Skeletal muscle tissue (tissue), 4 donors: ENCODE results near the gene GSG1L. TPM values are rescaled to one million over a fixed set of nuclear protein-coding genes. Genes with fewer than 3 reads are reported as not detected.
A peak's percentile ranks its signal among the peaks of the same experiment; 100 is the strongest.

Source experiments
- H3K27ac ChIP-seq: one replicate; pipeline ENCODE4 v1.7.0; 2013; ENCODE audit warnings: mild to moderate bottlenecking, low read depth, low read length, inconsistent platforms
- H3K27me3 ChIP-seq, 3 donors: one replicate each; pipeline ENCODE4 v1.7.0; 2013; ENCODE audit warnings: low read length in 3 of 3; ENCODE audit not compliant: control insufficient read depth in 3 of 3, insufficient read depth in 3 of 3
- H3K36me3 ChIP-seq, 3 donors: one replicate each; pipeline ENCODE4 v1.7.0; 2013; ENCODE audit warnings: low read length in 3 of 3; ENCODE audit not compliant: control insufficient read depth in 3 of 3, insufficient read depth in 3 of 3
- H3K4me1 ChIP-seq, 3 donors: one replicate each; pipeline ENCODE4 v1.7.0; 2013; ENCODE audit warnings: low read length in 3 of 3, mild to moderate bottlenecking in 3 of 3; ENCODE audit not compliant: control insufficient read depth in 3 of 3, insufficient read depth in 3 of 3
- H3K4me3 ChIP-seq, 3 donors: one replicate each; pipeline ENCODE4 v1.7.0; 2013; ENCODE audit warnings: low read length in 3 of 3
- H3K9ac ChIP-seq, 3 donors: one replicate each; pipeline ENCODE4 v1.7.0; 2013; ENCODE audit warnings: low read length in 3 of 3, mild to moderate bottlenecking in 3 of 3, moderate library complexity in 2 of 3, low read depth in 1 of 3
- H3K9me3 ChIP-seq, 3 donors: one replicate each; pipeline ENCODE4 v1.7.0; 2013; ENCODE audit warnings: low read length in 3 of 3; ENCODE audit not compliant: control insufficient read depth in 3 of 3
- total RNA-seq: library from RNA; depleted of rRNA; stranded (reverse); fragments of >200 nt; gene quantifications from one replicate; pipeline ENCODE4 v1.2.3, GENCODE V29; 2014
- donor health status: Osteomylitis.

The GSG1L gene
- total RNA-seq: 2.1 TPM

DNA sequence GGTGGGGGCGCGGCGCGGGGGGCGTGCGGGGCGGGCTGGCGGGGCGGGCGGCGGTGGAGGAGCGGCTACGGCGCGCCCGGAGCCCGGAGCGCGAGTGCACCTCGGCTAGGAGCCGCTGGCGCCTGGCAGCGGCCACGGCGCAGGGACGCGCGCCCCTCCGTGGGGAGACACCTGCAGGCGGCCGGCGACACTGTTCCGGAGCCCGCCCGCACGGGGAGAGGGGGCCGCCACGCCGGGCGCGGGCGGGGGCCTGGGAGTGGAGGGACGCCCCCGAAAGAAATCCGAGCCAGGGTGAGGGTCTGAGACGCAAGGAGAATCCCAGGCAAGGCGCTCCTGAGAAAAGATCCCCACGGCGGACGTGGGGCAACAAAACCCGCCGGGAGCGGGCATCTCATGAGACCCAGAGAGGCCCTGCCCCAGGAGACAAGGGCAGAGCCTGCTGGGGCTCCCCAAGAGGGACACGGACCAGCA is at the start of gene GSG1L:
Gene GSG1L, minus strand, starts transcription at position 124 of the 471 bp plus-strand sequence. CDS start 290 bp downstream, outside the sequence.
- Histone ChIP-seq H3K27ac (no peak within 1 kb of the TSS), H3K27me3 (peaks cover 32 to 53% (median 49%) of the 10 kb centered on the region in 3 donors), H3K4me3 (peak within 1 kb of the TSS in 2 of 3 donors; percentile 36 to 41), H3K9ac (peak within 1 kb of the TSS in 1 of 3 donors; percentile 33), H3K4me1 (peaks cover 11 to 12% (median 12%) of the 10 kb centered on the region in 3 donors), H3K36me3 (no peaks in the 10 kb centered on the region), H3K9me3 (no peaks in the 10 kb centered on the region)

DNA sequence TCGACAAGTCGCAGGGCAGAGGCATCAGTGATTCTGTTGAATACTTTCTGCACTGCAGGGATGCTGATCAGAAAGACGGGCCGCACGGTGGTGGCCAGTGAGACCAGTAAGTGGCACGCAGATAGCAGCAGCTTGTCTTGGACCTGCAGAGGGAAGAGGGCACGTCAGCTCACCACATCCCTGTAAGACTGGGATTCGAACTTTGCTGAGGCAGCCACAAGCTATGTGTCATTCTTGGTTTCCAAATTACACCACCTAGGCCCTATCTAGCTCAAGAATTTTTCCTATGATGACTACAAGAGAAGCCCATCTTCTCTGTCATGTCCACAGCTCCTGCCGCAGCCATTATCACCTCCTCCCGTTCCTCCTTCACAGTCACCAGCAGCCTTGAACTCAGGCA is 49.4 kb upstream of the GSG1L start:
- no peak overlapping the region for H3K9ac ChIP-seq
- no peaks in the 10 kb centered on the region for H3K9me3 ChIP-seq
- H3K36me3 ChIP-seq: peaks cover 51 to 73% (median 65%) of the 10 kb centered on the region in 3 donors
- no peak overlapping the region for H3K27ac ChIP-seq
- H3K4me1 ChIP-seq: peaks cover 0 to 4% (median 0%) of the 10 kb centered on the region in 3 donors
- no peaks in the 10 kb centered on the region for H3K27me3 ChIP-seq
- no peak overlapping the region for H3K4me3 ChIP-seq

DNA sequence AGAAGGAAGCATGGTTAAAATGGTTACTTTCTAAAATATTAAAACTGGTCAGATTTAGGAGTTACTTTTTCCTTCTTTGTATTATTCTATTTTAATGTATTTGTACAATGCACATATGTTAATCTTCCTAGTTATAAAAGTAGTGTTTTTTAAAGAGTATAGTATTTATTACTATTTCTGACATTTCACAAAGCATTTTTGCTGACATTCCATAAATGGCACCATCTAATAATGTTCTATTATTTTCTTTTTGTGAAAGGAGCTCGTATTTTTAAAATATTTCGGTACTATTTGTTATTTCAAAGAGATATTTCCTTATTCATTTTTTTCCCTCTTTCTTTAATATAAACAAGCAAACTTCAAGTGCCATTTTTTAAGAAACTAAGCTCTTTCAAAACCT is 47.5 kb upstream of the GSG1L start:
- Histone ChIP-seq H3K4me1 (peaks cover 0 to 4% (median 0%) of the 10 kb centered on the region in 3 donors), H3K4me3 (no peak overlapping the region), H3K36me3 (peaks cover 53 to 74% (median 69%) of the 10 kb centered on the region in 3 donors), H3K27ac (no peak overlapping the region), H3K9ac (no peak overlapping the region), H3K27me3 (no peaks in the 10 kb centered on the region), H3K9me3 (no peaks in the 10 kb centered on the region)

DNA sequence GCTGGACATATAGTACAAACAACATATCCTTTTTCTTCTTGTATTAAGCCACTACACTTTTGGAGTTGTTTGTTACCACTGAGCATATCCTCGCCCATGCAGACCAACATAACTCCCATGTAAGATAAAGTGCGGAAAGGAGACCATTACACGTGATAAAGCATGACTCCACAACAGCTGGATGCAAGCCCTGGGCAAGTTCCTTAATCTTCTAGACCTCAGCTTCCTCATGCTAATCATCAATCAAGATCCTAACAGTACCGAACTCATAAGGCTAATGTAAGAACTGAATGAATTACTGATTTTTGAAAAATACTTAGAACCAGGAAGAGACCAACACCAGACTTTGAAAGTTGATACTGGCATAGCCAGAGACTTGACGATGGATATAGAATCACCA is 47.0 kb upstream of the GSG1L start:
- Histone ChIP-seq H3K27ac (no peak overlapping the region), H3K4me3 (no peak overlapping the region), H3K27me3 (no peaks in the 10 kb centered on the region), H3K9ac (no peak overlapping the region), H3K4me1 (peaks cover 0 to 4% (median 0%) of the 10 kb centered on the region in 3 donors), H3K9me3 (no peaks in the 10 kb centered on the region), H3K36me3 (peaks cover 55 to 74% (median 69%) of the 10 kb centered on the region in 3 donors)

DNA sequence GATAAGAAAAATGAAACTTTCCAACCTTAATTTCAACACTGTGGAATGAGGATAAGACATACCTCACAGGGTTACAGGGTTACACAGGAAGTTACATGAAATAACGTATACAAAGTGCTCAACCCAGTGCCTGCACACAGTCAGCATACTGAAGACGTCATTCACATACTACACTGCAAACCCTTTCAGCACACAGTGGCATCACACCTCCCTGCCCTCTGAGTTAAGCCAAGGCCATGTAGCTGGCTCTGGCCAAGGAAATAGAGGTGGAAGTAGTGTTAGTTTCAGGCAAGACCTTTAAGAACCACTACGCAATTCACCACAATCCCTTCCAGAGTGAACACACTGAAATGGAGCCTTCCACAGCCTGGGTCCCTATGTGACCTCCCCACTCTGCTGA is 46.6 kb upstream of the GSG1L start:
- no peaks in the 10 kb centered on the region for H3K9me3 ChIP-seq
- peaks cover 58 to 74% (median 71%) of the 10 kb centered on the region in 3 donors for H3K36me3 ChIP-seq
- H3K9ac ChIP-seq: no peak overlapping the region
- H3K4me1 ChIP-seq: peaks cover 0 to 4% (median 0%) of the 10 kb centered on the region in 3 donors
- H3K27me3 ChIP-seq: no peaks in the 10 kb centered on the region
- no peak overlapping the region for H3K27ac ChIP-seq
- no peak overlapping the region for H3K4me3 ChIP-seq

DNA sequence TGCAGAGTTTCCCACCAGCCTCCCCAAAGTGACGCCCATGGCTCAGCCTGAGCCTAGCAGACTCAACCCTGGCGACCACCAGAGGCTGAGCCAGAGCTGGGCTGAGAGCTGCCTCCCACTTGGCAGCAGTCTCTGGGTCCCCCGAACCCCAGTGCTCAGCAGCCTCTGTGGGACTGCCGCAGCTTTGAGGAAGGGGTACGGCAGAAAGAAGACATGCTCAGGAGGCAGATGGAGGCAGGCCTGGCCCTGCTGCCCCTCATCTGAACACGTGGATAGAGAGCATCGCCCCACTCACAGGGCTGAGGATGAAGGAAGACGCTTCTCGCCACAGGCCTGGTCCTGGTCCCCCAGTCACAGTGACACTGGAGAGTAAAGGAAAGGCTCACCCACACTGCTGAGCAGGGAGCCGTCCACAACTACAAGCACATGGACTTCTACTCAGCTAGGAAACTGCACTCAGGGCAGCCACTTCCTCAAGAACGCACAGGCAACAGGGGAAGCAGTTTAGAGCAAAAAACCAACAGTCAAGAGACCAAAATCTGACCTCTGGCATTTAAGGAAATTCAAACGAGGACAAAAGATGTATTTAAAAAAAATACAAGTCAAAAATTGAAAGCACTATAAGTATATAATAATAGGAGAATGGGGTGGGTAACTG is 45.2 kb upstream of the GSG1L start:
- Histone ChIP-seq H3K4me1 (peaks cover 0 to 4% (median 0%) of the 10 kb centered on the region in 3 donors), H3K27ac (no peak overlapping the region), H3K9ac (no peak overlapping the region), H3K27me3 (no peaks in the 10 kb centered on the region), H3K4me3 (no peak overlapping the region), H3K36me3 (peaks cover 66 to 87% (median 74%) of the 10 kb centered on the region in 3 donors), H3K9me3 (no peaks in the 10 kb centered on the region)

DNA sequence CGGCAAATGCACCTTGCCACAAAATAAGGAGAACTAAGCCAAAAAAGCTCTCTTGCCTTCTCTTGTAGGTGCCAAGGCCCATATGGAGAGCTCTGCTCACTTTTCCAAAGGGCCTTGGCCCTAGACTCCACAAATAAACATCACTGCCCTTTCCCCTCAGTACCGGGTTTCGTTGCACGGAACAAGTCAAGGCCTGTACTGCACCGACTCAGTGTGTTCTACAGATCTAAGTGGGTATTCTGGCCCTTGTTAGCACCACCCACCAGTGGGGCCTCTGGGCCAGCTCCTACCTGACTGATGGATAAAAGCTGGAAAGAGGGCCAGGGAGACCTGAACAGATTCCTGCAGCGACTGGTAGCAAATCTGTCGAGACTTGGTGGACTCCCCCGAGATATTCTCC is 43.7 kb upstream of the GSG1L start:
- Histone ChIP-seq H3K27ac (no peak overlapping the region), H3K36me3 (peaks cover 67 to 89% (median 76%) of the 10 kb centered on the region in 3 donors)

DNA sequence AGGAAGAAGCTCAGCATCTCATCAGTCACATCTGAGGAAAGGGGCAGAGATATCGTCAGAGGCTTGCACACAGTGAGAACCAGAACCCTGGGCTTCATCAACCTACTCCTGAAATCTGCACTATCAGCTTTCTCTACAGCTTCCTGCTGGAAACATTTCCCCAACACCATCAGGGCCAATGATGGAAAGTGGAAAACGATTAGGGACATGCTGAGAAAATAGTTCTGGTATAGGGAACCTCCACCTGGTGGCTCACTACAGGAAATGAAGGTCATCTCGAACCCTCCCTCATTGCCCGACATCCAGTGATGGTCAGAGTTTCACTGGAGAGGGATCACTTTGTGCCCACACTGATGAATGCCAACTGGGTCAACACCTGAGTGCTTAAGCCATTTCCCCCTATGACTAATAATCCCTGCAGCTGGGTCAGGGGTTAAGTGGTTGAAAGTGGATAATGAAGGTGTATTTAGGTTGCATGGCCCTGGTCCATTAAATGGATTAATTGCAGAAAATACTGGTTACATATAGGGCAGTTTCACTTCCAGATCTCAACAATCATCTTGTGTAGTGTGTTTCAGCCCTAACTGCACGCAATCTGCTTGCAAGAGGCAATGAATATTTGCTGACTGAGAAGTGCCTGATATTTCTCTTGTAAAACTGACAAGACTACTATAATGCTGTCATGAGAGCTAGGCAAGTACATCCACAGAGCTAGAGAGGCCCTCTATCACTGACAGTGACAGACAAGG is 43.1 kb upstream of the GSG1L start:
- H3K27me3 ChIP-seq: no peaks in the 10 kb centered on the region
- H3K4me3 ChIP-seq: no peak overlapping the region
- no peaks in the 10 kb centered on the region for H3K9me3 ChIP-seq
- H3K36me3 ChIP-seq: peaks cover 64 to 89% (median 76%) of the 10 kb centered on the region in 3 donors
- H3K4me1 ChIP-seq: peaks cover 0 to 4% (median 0%) of the 10 kb centered on the region in 3 donors
- H3K9ac ChIP-seq: no peak overlapping the region
- no peak overlapping the region for H3K27ac ChIP-seq

More for the DNA sequence above, 43.7 kb upstream of the GSG1L start:
- H3K9me3 ChIP-seq: no peaks in the 10 kb centered on the region
- no peak overlapping the region for H3K4me3 ChIP-seq
- H3K4me1 ChIP-seq: peaks cover 0 to 4% (median 0%) of the 10 kb centered on the region in 3 donors
- no peak overlapping the region for H3K9ac ChIP-seq
- no peaks in the 10 kb centered on the region for H3K27me3 ChIP-seq

DNA sequence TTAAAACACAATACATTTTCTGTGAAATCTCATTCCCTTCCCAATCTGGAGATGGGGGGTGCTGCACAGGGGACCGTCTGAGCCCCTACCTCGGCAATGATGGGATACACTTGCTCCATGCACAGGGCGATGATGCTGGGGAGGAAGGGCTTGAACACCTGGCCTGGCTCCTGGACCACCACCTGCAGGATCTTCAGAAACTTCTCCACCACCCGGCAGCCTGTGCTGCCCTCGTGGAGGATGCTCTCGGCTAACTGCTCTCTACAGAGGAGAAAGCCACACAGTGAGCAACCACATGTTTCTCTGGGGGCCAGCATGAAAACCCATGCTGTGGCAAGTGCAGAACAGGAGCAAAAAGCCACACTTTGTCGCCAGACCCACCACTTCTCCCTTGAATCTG is 42.4 kb upstream of the GSG1L start:
- Histone ChIP-seq H3K4me3 (no peak overlapping the region), H3K9me3 (no peaks in the 10 kb centered on the region), H3K9ac (no peak overlapping the region), H3K27ac (no peak overlapping the region), H3K36me3 (peaks cover 68 to 92% (median 79%) of the 10 kb centered on the region in 3 donors), H3K27me3 (no peaks in the 10 kb centered on the region), H3K4me1 (peaks cover 0 to 4% (median 0%) of the 10 kb centered on the region in 3 donors)

DNA sequence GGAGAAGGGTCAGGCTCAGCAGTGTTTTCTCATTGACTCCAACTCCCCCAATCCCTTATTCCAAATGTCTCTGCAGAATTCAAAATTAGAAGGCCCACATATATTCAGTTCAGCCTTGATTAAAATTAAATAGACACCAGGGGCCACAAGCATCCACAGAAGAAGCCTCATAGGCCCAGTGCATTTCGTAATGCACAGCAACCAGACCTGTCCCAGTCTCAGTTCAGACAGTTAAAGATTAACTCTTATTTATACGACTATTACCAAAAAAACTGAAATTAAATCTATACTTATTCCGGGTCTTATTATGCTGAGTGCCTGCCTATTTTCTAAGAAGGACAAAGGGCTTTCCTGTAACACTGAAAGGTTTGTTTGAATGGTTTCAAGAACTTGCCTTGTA is 41.8 kb upstream of the GSG1L start:
- no peaks in the 10 kb centered on the region for H3K27me3 ChIP-seq
- no peak overlapping the region for H3K9ac ChIP-seq
- no peak overlapping the region for H3K4me3 ChIP-seq
- H3K4me1 ChIP-seq: peaks cover 0 to 4% (median 0%) of the 10 kb centered on the region in 3 donors
- peaks cover 74 to 92% (median 82%) of the 10 kb centered on the region in 3 donors for H3K36me3 ChIP-seq
- no peak overlapping the region for H3K27ac ChIP-seq
- H3K9me3 ChIP-seq: no peaks in the 10 kb centered on the region
